HEK293 (cell line): ENCODE data around the gene DNAJA1.

ENCODE experiments used
- CTCF ChIA-PET: fragments of 350-600 bp; formaldehyde crosslinking; extraction: SDS; loops from one replicate; lab custom pipeline; 2021; ENCODE audit warnings: antibody characterized with exemption; lab: Yijun Ruan, JAX
- POLR2A ChIA-PET: fragments of 300-600 bp; formaldehyde crosslinking; extraction: SDS; loops from one replicate; lab custom pipeline; 2020; ENCODE audit warnings: antibody characterized with exemption, inconsistent platforms; lab: Yijun Ruan, JAX
- H3K27ac ChIP-seq: fragments of 200-500 bp; sonication (Bioruptor generic); 2 replicates; pipeline ENCODE4 v1.5.1; 2014; ENCODE audit warnings: low read depth, low read length, control low read depth, inconsistent platforms; ENCODE audit errors: extremely low read depth
- H3K36me3 ChIP-seq, 2 experiments: fragments of 200-500 bp in 1 of 2; sonication (Bioruptor generic) in 1 of 2; 1 replicate in 1 of 2; 2 replicates in 1 of 2; pipeline ENCODE4 v1.5.1; 2014 to 2017; ENCODE audit warnings: inconsistent platforms in 2 of 2, low read length in 2 of 2; ENCODE audit not compliant: control insufficient read depth in 2 of 2, insufficient read depth in 1 of 2
- H3K4me1 ChIP-seq: fragments of 200-500 bp; sonication (Bioruptor generic); 2 replicates; pipeline ENCODE4 v1.5.1; 2014; ENCODE audit warnings: mild to moderate bottlenecking, low read length, inconsistent platforms; ENCODE audit not compliant: control insufficient read depth, insufficient read depth
- H3K4me3 ChIP-seq: 2 replicates; pipeline ENCODE4 v1.5.1; 2011; ENCODE audit warnings: low read depth, mild to moderate bottlenecking, control low read depth, low read length, moderate library complexity
- H3K9me3 ChIP-seq: fragments of 200-500 bp; sonication (Bioruptor generic); 2 replicates; pipeline ENCODE4 v1.5.1; 2014; ENCODE audit warnings: low read depth, low read length, inconsistent platforms; ENCODE audit not compliant: control insufficient read depth, insufficient read depth
- ATF2 ChIP-seq: fragments of 450-650 bp; formaldehyde crosslinking; IDR thresholded peaks from 2 replicates; pipeline ENCODE4 v1.5.1; 2016; ENCODE audit warnings: missing biosample characterization, missing genetic modification characterization, low read depth
- GLI4 ChIP-seq: fragments of 450-650 bp; formaldehyde crosslinking; IDR thresholded peaks from 2 replicates; pipeline ENCODE4 v1.5.1; 2016; ENCODE audit warnings: missing biosample characterization, missing genetic modification characterization
- GLIS2 ChIP-seq: fragments of 450-650 bp; formaldehyde crosslinking; IDR thresholded peaks from 2 replicates; pipeline ENCODE4 v1.5.1; 2016; ENCODE audit warnings: missing biosample characterization, missing genetic modification characterization
- PRDM1 ChIP-seq: fragments of 450-650 bp; formaldehyde crosslinking; IDR thresholded peaks from 2 replicates; pipeline ENCODE4; 2016; ENCODE audit warnings: missing biosample characterization, missing genetic modification characterization
- SP2 ChIP-seq: fragments of 450-650 bp; formaldehyde crosslinking; IDR thresholded peaks from 2 replicates; pipeline ENCODE4 v1.5.1; 2016; ENCODE audit warnings: missing biosample characterization, missing genetic modification characterization
- SP7 ChIP-seq: fragments of 450-650 bp; formaldehyde crosslinking; IDR thresholded peaks from 2 replicates; pipeline ENCODE4 v1.5.1; 2016; ENCODE audit warnings: missing biosample characterization, missing genetic modification characterization
- TSHZ1 ChIP-seq: fragments of 450-650 bp; formaldehyde crosslinking; IDR thresholded peaks from 2 replicates; pipeline ENCODE4 v1.5.1; 2016; ENCODE audit warnings: missing biosample characterization, missing genetic modification characterization, borderline replicate concordance
- ZBTB49 ChIP-seq: fragments of 450-650 bp; formaldehyde crosslinking; IDR thresholded peaks from 2 replicates; pipeline ENCODE4 v1.5.1; 2016; ENCODE audit warnings: missing biosample characterization, missing genetic modification characterization, low read depth
- ZIC2 ChIP-seq: fragments of 450-650 bp; formaldehyde crosslinking; IDR thresholded peaks from 2 replicates; pipeline ENCODE4 v1.5.1; 2016; ENCODE audit warnings: missing biosample characterization, missing genetic modification characterization
- ZNF174 ChIP-seq: fragments of 450-650 bp; formaldehyde crosslinking; IDR thresholded peaks from 2 replicates; pipeline ENCODE4 v1.5.0; 2017; ENCODE audit warnings: missing biosample characterization, mild to moderate bottlenecking, missing genetic modification characterization
- ZNF239 ChIP-seq: fragments of 450-650 bp; formaldehyde crosslinking; IDR thresholded peaks from 2 replicates; pipeline ENCODE4 v1.5.1; 2016; ENCODE audit warnings: missing biosample characterization, missing genetic modification characterization
- ZNF274 ChIP-seq, 2 experiments: fragments of 200-500 bp in 1 of 2; fragments of 450-650 bp in 1 of 2; sonication (Bioruptor generic) in 1 of 2; formaldehyde crosslinking in 1 of 2; IDR thresholded peaks; 2 replicates each; pipeline versions ENCODE4 v1.5.1 to v1.6.1; 2014 to 2016; ENCODE audit warnings: borderline replicate concordance in 1 of 2, inconsistent platforms in 1 of 2, low read length in 1 of 2, missing biosample characterization in 1 of 2, missing genetic modification characterization in 1 of 2
- ZNF366 ChIP-seq: fragments of 450-650 bp; formaldehyde crosslinking; conservative IDR thresholded peaks from 2 replicates; pipeline ENCODE4 v1.5.1; 2016; ENCODE audit warnings: missing biosample characterization, missing genetic modification characterization
- ZNF391 ChIP-seq: fragments of 450-650 bp; formaldehyde crosslinking; IDR thresholded peaks from 2 replicates; pipeline ENCODE4 v1.5.1; 2016; ENCODE audit warnings: low read depth, missing biosample characterization, missing genetic modification characterization, borderline replicate concordance
- ZNF394 ChIP-seq: fragments of 450-650 bp; formaldehyde crosslinking; IDR thresholded peaks from 2 replicates; pipeline ENCODE4 v1.5.1; 2016; ENCODE audit warnings: missing biosample characterization, missing genetic modification characterization, mild to moderate bottlenecking, moderate library complexity, borderline replicate concordance
- ZNF433 ChIP-seq: fragments of 450-650 bp; formaldehyde crosslinking; IDR thresholded peaks from 2 replicates; pipeline ENCODE4 v1.5.1; 2016; ENCODE audit warnings: missing biosample characterization, missing genetic modification characterization, low read depth
- ZNF585B ChIP-seq: fragments of 450-650 bp; formaldehyde crosslinking; IDR thresholded peaks from 2 replicates; pipeline ENCODE4 v1.5.1; 2016; ENCODE audit warnings: missing biosample characterization, missing genetic modification characterization
- ZNF629 ChIP-seq: fragments of 450-650 bp; formaldehyde crosslinking; IDR thresholded peaks from 2 replicates; pipeline ENCODE4 v1.5.1; 2017; ENCODE audit warnings: missing biosample characterization, missing genetic modification characterization
- ZNF654 ChIP-seq: fragments of 450-650 bp; formaldehyde crosslinking; IDR thresholded peaks from 2 replicates; pipeline ENCODE4 v1.5.1; 2016; ENCODE audit warnings: low read depth, missing biosample characterization, missing genetic modification characterization
- ZNF677 ChIP-seq: fragments of 450-650 bp; IDR thresholded peaks from 2 replicates; pipeline ENCODE4 v1.5.0; 2018; ENCODE audit warnings: missing biosample characterization, mild to moderate bottlenecking, missing genetic modification characterization, moderate library complexity
- ZNF776 ChIP-seq: fragments of 450-650 bp; formaldehyde crosslinking; IDR thresholded peaks from 2 replicates; pipeline ENCODE4 v1.5.0; 2017; ENCODE audit warnings: missing biosample characterization, missing genetic modification characterization, borderline replicate concordance
- ZSCAN16 ChIP-seq: fragments of 450-650 bp; formaldehyde crosslinking; IDR thresholded peaks from 2 replicates; pipeline ENCODE4 v1.5.1; 2016; ENCODE audit warnings: missing biosample characterization, missing genetic modification characterization
- ZSCAN23 ChIP-seq: fragments of 450-650 bp; formaldehyde crosslinking; IDR thresholded peaks from 2 replicates; pipeline ENCODE4 v1.5.1; 2016; ENCODE audit warnings: missing biosample characterization, missing genetic modification characterization

The DNAJA1 gene

GRCh38 chr9:33081128-33081851, 56.2 kb downstream of the DNAJA1 start (continued):
- TF ChIP-seq ZBTB49 (no peak), ZSCAN16 (no peak), ZNF274 (IDR thresholded peaks at IDR 0.05; ENCODE audit: low read length) (no peak), ZNF274 (tag by site-specific recombination; IDR thresholded peaks at IDR 0.05; ENCODE audit: borderline replicate concordance) (no peak), ZNF394 (tag by site-specific recombination) (no peak), ZNF629 (tag by site-specific recombination) (no peak), ZNF776 (tag by site-specific recombination) (no peak), GLIS2 (tag by site-specific recombination) (no peak), SP7 (peak; percentile 26; the same call in 1 of the 2 replicates), ZNF654 (tag by site-specific recombination) (peak; percentile 94), ZNF366 (tag by site-specific recombination) (0 out of 2 replicates have a peak, but pooled peaks have one; percentile 36)

- ChIA-PET POLR2A (no interaction called here), CTCF (interaction anchor here (0.5 to 1.5 kb wide), 8 partner anchors 74 to 152 kb away, joined by 3 to 8 read pairs (median 4); partner anchors contain the start of gene B4GALT1)
- Histone ChIP-seq H3K4me3 (no peak overlapping the region), H3K9me3 (no peaks in the 10 kb centered on the region), H3K4me1 (no peaks in the 10 kb centered on the region), H3K27ac (no peak overlapping the region), H3K36me3 (no peaks in the 10 kb centered on the region)
- TF ChIP-seq ZNF174 (tag by site-specific recombination) = no peak
- peak; percentile 29; the same call in 1 of the 2 replicates for TF ChIP-seq PRDM1 (tag by site-specific recombination)
Observed at GRCh38 chr9:33082128-33082527, 57.1 kb downstream of the DNAJA1 start.

- H3K27ac ChIP-seq = no peak overlapping the region
- no peaks in the 10 kb centered on the region for H3K9me3 ChIP-seq
- H3K36me3 ChIP-seq = no peaks in the 10 kb centered on the region
- no peak overlapping the region for H3K4me3 ChIP-seq
- no peaks in the 10 kb centered on the region for H3K4me1 ChIP-seq
- POLR2A ChIA-PET = no interaction called here
- CTCF ChIA-PET = interaction anchor here (0.5 to 1.5 kb wide), 8 partner anchors 73 to 152 kb away, joined by 3 to 8 read pairs (median 4); partner anchors contain the start of gene B4GALT1
- TF ChIP-seq TSHZ1 (tag by site-specific recombination) (no peak), ZNF433 (tag by site-specific recombination) (no peak), ZNF391 (tag by site-specific recombination) (no peak), ZIC2 (no peak), ZNF274 (IDR thresholded peaks at IDR 0.05; ENCODE audit: low read length) (no peak), ZNF274 (tag by site-specific recombination; IDR thresholded peaks at IDR 0.05; ENCODE audit: borderline replicate concordance) (no peak), ATF2 (tag by site-specific recombination) (no peak), SP2 (tag by site-specific recombination) (no peak), ZNF239 (tag by site-specific recombination) (no peak), ZNF677 (tag by site-specific recombination) (no peak), ZNF654 (tag by site-specific recombination) (no peak), ZSCAN23 (tag by site-specific recombination) (no peak), GLIS2 (tag by site-specific recombination) (no peak), ZNF585B (tag by site-specific recombination) (no peak), GLI4 (tag by site-specific recombination) (no peak)
Observed at GRCh38 chr9:33082538-33083326, 57.7 kb downstream of the DNAJA1 start.
